ENCODE data around the gene HDAC2.
"Not testable (repeated sequence)": the region's sequence is repeated elsewhere in the genome, so short reads cannot be mapped to it uniquely, and the experiment has no call there.

Gene HDAC2

GRCh38 chr6:113970805-113971676, at the start of gene HDAC2:
TSS of gene HDAC2 (minus strand) at chr6:113971148. CDS start at chr6:113970908, 240 bp downstream.
- peak within 1 kb of the TSS; percentile 98 for H3K4me3 ChIP-seq (ENCODE audit: low read depth, low read length)
- peak; percentile 16; the same call in 1 of the 2 replicates for TF ChIP-seq CTCF (IDR thresholded peaks at IDR 0.05; ENCODE audit: borderline replicate concordance, insufficient read depth, low read depth, low read length)

- H3K4me3 ChIP-seq (ENCODE audit: low read depth, low read length): no peak overlapping the region
Measured at GRCh38 chr6:114020196-114020595, 49.2 kb upstream of the HDAC2 start.

GRCh38 chr6:114017146-114017545, 46.2 kb upstream of the HDAC2 start:
- not testable (repeated sequence) for H3K4me3 ChIP-seq (ENCODE audit: low read depth, low read length)

More at GRCh38 chr6:114020196-114020595, 49.2 kb upstream of the HDAC2 start:
- TF ChIP-seq CTCF (IDR thresholded peaks at IDR 0.05; ENCODE audit: borderline replicate concordance, insufficient read depth, low read depth, low read length): no peak

GRCh38 chr6:114014106-114014505, 43.2 kb upstream of the HDAC2 start:
- H3K4me3 ChIP-seq (ENCODE audit: low read depth, low read length): not testable (repeated sequence)

GRCh38 chr6:114011486-114011885, 40.5 kb upstream of the HDAC2 start:
- H3K4me3 ChIP-seq (ENCODE audit: low read depth, low read length): not testable (repeated sequence)

- TF ChIP-seq CTCF (IDR thresholded peaks at IDR 0.05; ENCODE audit: borderline replicate concordance, insufficient read depth, low read depth, low read length): no peak
- no peak overlapping the region for H3K4me3 ChIP-seq (ENCODE audit: low read depth, low read length)
Measured at GRCh38 chr6:114010540-114010939, 39.6 kb upstream of the HDAC2 start.

- no peak overlapping the region for H3K4me3 ChIP-seq (ENCODE audit: low read depth, low read length)
- no peak for TF ChIP-seq CTCF (IDR thresholded peaks at IDR 0.05; ENCODE audit: borderline replicate concordance, insufficient read depth, low read depth, low read length)
Measured at GRCh38 chr6:114009192-114009591, 38.2 kb upstream of the HDAC2 start.

GRCh38 chr6:114008331-114008730, 37.4 kb upstream of the HDAC2 start:
- no peak for TF ChIP-seq CTCF (IDR thresholded peaks at IDR 0.05; ENCODE audit: borderline replicate concordance, insufficient read depth, low read depth, low read length)
- no peak overlapping the region for H3K4me3 ChIP-seq (ENCODE audit: low read depth, low read length)

GRCh38 chr6:114007516-114007915, 36.6 kb upstream of the HDAC2 start:
- H3K4me3 ChIP-seq (ENCODE audit: low read depth, low read length): no peak overlapping the region
- no peak for TF ChIP-seq CTCF (IDR thresholded peaks at IDR 0.05; ENCODE audit: borderline replicate concordance, insufficient read depth, low read depth, low read length)
